Cardiac muscle cell (in vitro differentiated cells and primary cell): Measurements from ENCODE around the gene GOLGA1. TPM values are rescaled to one million over a fixed set of nuclear protein-coding genes. Genes with fewer than 3 reads are reported as not detected.

Experiments used
- DNase-seq, 2 donors: peaks; one replicate each; pipeline versions ENCODE4 v3.0.0 to v3.0.0-alpha.2; 2010 to 2017; ENCODE audit warnings: low read depth in 1 of 2, low spot score in 1 of 2
- H3K27ac ChIP-seq: fragments of 200-600 bp; sonication (generic); 2 replicates; pipeline ENCODE4 v1.5.1; 2016
- H3K27me3 ChIP-seq: fragments of 200-600 bp; sonication (generic); 2 replicates; pipeline ENCODE4 v1.6.0; 2016; ENCODE audit warnings: control low read depth
- H3K36me3 ChIP-seq: fragments of 200-600 bp; sonication (generic); 2 replicates; pipeline ENCODE4 v1.5.1; 2016; ENCODE audit warnings: control low read depth
- H3K4me1 ChIP-seq: fragments of 200-600 bp; sonication (generic); 2 replicates; pipeline ENCODE4 v1.8.1; 2017; ENCODE audit warnings: low read depth, mild to moderate bottlenecking, mixed run types
- H3K4me3 ChIP-seq: fragments of 200-600 bp; sonication (generic); 2 replicates; pipeline ENCODE4 v1.5.1; 2016; ENCODE audit warnings: mild to moderate bottlenecking
- H3K9me3 ChIP-seq: fragments of 200-600 bp; sonication (generic); 2 replicates; pipeline ENCODE4 v1.5.1; 2017; ENCODE audit warnings: low read depth, mild to moderate bottlenecking, control low read depth
- polyA plus RNA-seq: library from polyadenylated mRNA; unstranded; fragments of >200 nt; fragmentation: Nextera tagmentation; extraction: Ambion mirVana; gene quantifications from 2 replicates; pipeline ENCODE4 v1.2.1, GENCODE V29; 2016
- total RNA-seq: library from RNA; depleted of rRNA; stranded (reverse); fragments of >200 nt; gene quantifications from 2 replicates; pipeline ENCODE4 v1.2.3, GENCODE V29; 2016
- TF ChIP-seq, protein P1 (sequence below): IDR thresholded peaks from 2 replicates; pipeline ENCODE4 v1.5.1; 2012; ENCODE audit warnings: low read depth, mild to moderate bottlenecking, low read length

The GOLGA1 gene
- total and polyA plus RNA-seq, 2 experiments from 2014 or later: 15.0 to 21.1 TPM

DNA sequence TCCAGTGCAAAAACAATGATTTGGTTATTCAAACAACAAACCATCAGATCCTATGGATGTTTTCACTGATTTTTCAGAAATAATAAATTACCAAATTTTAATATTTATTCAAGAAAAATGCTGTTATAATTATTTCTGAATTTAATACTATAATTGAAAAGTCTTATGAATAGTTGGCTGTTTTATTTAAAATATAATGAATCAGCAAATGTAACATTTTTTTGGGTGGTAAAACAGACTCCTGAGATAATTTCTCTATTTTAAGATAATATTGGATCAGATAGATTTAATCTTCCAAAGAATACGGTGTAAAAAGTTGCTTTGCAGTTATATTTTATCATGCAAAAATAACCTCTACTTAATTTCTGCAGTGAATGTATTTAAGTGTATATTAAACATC, 5.3 kb upstream of the GOLGA1 start:
- TF ChIP-seq, protein P1, sequence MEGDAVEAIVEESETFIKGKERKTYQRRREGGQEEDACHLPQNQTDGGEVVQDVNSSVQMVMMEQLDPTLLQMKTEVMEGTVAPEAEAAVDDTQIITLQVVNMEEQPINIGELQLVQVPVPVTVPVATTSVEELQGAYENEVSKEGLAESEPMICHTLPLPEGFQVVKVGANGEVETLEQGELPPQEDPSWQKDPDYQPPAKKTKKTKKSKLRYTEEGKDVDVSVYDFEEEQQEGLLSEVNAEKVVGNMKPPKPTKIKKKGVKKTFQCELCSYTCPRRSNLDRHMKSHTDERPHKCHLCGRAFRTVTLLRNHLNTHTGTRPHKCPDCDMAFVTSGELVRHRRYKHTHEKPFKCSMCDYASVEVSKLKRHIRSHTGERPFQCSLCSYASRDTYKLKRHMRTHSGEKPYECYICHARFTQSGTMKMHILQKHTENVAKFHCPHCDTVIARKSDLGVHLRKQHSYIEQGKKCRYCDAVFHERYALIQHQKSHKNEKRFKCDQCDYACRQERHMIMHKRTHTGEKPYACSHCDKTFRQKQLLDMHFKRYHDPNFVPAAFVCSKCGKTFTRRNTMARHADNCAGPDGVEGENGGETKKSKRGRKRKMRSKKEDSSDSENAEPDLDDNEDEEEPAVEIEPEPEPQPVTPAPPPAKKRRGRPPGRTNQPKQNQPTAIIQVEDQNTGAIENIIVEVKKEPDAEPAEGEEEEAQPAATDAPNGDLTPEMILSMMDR: no peak
- Histone ChIP-seq H3K27me3 (no peaks in the 10 kb centered on the region), H3K36me3 (no peaks in the 10 kb centered on the region), H3K9me3 (no peaks in the 10 kb centered on the region), H3K4me3 (no peak overlapping the region), H3K27ac (no peak overlapping the region), H3K4me1 (peaks cover 12% of the 10 kb centered on the region)
- no peak for DNase-seq

DNA sequence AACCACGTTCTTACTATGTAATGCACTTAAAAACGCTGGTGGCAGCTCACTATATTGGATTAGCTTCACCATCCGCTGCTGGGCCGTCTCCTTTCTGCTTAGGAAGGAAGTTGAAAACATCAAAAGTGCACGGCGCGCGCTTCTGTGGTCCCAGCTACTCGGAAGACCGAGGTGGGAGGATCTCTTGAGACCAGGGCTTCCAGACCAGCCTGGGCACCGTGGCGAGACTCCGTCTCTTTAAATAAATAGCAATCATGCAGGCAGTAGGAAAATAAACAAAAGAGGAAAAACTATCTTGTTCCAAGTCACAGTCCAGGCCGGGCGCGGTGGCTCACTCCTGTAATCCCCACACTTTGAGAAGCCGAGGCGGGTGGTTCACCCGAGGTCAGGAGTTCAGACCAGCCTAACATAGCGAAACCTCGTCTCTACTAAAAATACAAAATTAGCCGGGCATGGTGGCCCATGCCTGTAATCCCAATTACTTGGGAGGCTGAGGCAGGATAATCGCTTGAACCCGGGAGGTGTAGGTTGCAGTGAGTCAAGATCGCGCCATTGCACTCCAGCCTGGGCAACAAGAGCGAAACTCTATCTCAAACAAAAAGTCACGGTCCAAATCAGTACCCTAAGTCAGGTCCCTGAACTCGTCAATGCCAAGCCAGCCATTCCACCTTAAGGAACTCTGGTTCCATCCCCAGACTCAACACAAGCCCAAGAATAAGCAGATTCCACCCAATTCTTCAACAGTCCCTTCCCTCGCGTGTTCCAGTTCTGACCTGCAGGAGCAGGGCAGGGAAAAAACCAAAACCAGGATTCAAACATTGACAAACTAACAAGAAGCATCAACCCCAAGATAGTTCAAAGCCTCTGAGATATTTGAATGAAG, 1.0 kb upstream of the GOLGA1 start:
- H3K9me3 ChIP-seq: no peaks in the 10 kb centered on the region
- no peaks in the 10 kb centered on the region for H3K27me3 ChIP-seq
- TF ChIP-seq, protein P1: peak; percentile 10
- peak; percentile 70 for DNase-seq
- peak overlapping the region; percentile 65 for H3K4me3 ChIP-seq
- H3K27ac ChIP-seq: peak overlapping the region; percentile 98
- H3K36me3 ChIP-seq: peaks cover 6% of the 10 kb centered on the region
- peaks cover 19% of the 10 kb centered on the region for H3K4me1 ChIP-seq

DNA sequence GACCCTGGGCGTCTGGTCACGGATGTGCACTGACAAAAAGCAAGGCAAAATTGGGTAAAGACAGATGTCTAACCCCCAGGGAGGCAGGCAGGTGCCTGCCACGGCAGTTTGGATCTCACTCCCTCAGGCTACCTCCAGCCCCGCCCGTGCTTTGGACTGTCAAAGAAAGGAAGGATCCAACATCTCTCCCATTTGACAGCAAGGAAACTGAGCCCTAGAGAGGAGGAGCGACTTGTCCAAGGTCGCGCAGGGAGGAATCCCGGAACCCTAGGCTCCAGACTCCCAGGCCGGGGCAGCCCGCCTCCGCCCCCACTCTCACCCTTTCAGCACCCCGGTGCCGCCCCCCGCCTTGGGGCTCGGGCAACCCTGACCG, 376 bp downstream of the GOLGA1 start:
- Histone ChIP-seq H3K27ac (peak overlapping the region; percentile 98), H3K36me3 (peaks cover 11% of the 10 kb centered on the region), H3K4me3 (peak overlapping the region; percentile 65), H3K27me3 (no peaks in the 10 kb centered on the region), H3K4me1 (peaks cover 19% of the 10 kb centered on the region), H3K9me3 (no peaks in the 10 kb centered on the region)
- TF ChIP-seq, protein P1: no peak
- DNase-seq: peak in 1 of 2 donors; percentile 5

DNA sequence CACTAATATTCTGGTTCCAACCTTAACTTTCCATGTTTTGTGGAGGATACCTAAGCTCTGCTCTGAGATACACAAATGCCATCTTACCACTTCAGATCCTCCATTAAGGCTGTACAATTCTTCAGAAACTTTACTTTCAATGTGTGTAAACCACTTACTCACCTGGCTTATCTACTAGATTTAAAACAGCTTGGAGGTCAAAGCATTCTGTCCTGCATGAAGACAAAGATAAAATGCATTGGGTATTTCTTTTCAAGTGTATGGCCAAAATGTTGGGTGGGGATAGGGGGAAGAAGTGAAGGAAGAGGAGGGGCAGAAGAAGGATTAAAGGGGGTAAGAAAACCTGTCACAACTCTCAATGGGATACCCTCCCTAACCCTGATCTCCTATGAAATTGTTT, 939 bp downstream of the GOLGA1 start:
- H3K27ac ChIP-seq: peak overlapping the region; percentile 98
- peaks cover 19% of the 10 kb centered on the region for H3K4me1 ChIP-seq
- no peaks in the 10 kb centered on the region for H3K27me3 ChIP-seq
- no peak for DNase-seq
- H3K4me3 ChIP-seq: peak overlapping the region; percentile 65
- H3K9me3 ChIP-seq: no peaks in the 10 kb centered on the region
- TF ChIP-seq, protein P1: no peak
- peaks cover 11% of the 10 kb centered on the region for H3K36me3 ChIP-seq

DNA sequence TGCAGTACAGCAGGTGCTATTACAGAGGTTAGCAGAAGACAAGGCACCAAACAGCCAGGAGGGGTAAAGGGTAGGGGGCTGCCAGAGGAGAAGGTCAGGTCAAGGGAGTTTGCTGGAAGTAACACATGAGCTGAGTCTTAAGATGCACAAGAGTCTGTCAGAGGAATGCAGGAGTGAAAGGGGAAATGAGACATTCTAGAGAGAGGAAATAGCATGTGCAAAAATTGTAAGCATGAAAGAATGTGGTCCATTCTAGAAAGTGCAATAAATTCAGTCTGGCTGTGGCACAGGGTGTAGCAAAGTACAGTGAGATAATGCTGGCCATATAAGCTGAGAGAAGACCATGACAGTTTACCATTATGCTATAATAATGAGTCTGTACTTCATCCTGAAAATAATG, 6.6 kb downstream of the GOLGA1 start:
- Histone ChIP-seq H3K27ac (no peak overlapping the region), H3K27me3 (no peaks in the 10 kb centered on the region), H3K36me3 (peaks cover 32% of the 10 kb centered on the region), H3K4me3 (no peak overlapping the region), H3K9me3 (no peaks in the 10 kb centered on the region), H3K4me1 (no peaks in the 10 kb centered on the region)
- TF ChIP-seq, protein P1: no peak
- no peak for DNase-seq
